ENCODE results near the gene POC1B.

The POC1B gene

DNA sequence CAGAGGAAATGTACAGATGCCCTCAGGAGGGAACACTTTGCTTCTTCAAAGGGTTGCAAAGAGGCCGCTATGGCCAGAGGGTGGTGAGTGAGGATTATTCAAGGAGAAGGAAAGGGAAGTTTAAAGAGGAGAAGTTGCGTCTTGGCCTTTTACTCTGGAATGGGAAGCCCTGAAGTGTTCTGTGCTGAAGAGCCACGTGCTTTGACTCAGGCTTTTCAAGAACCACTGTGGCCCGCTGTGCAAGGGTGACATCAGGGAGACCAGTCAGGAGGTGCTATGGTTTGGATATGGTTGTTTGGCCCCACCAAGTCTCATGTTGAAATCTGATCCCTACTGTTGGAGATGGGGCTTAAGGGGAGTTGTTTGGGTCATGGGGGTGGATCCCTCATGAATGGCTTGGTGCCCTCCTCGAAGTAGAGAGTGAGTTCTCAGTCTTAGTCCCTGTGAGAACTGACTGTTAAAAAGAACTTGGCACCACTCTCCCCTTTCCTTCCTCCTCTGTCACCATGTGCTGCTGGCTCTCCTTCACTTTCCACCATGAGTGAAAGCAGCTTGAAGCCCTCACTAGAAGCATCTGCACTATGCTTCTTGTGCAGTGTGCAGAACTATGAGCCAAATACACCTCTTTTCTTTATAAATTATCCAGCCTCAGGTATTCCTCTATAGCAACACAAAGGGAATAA lies 107.5 kb downstream of the POC1B start:
- DNase-seq (ENCODE audit: low read depth) = no peak

- DNase-seq (ENCODE audit: low read depth) = no peak
Measured at GRCh38 chr12:89417246-89417977, 108.4 kb downstream of the POC1B start.

GRCh38 chr12:89416049-89416792 lies 109.6 kb downstream of the POC1B start:
- DNase-seq (ENCODE audit: low read depth) = no peak

DNA sequence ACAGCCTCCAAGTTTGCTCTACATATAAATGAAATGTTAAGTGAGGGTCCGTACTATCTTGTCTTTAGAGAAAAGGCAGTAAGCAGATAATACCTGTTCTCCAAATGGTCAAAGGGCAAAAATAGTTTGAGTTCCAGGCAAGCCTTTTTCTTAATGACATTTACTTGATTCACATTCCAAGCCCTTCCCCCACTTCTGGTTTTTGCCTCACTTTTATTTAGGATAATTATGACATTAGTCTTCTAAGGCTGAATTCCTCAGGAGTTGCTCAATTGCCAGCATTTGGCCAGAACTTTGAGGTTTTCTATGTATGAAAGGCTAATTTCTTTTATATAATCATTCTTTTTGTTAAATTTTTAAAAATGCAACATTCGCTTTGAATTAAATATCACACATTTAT lies 111.0 kb downstream of the POC1B start:
- no peak for DNase-seq (ENCODE audit: low read depth)

GRCh38 chr12:89414322-89414721 lies 111.5 kb downstream of the POC1B start:
- DNase-seq (ENCODE audit: low read depth) = no peak

DNA sequence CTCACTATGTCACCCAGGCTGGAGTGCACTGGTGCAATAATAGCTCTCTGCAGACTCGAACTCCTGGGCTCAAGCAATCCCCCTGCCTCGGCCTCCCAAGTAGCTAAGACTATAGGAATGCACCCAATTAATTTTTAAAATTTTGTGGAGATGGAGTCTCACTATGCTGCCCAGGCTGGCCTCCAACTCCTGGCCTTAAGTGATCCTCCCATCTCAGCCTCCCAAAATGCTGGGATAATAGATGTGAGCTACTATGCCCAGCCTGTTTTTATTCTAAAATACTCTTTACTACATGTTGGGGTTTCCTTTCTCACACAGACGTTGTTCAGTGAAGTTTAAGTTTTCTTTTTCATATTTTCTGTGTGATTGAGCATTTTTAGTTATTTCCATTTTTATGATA lies 112.6 kb downstream of the POC1B start:
- no peak for DNase-seq (ENCODE audit: low read depth)

DNA sequence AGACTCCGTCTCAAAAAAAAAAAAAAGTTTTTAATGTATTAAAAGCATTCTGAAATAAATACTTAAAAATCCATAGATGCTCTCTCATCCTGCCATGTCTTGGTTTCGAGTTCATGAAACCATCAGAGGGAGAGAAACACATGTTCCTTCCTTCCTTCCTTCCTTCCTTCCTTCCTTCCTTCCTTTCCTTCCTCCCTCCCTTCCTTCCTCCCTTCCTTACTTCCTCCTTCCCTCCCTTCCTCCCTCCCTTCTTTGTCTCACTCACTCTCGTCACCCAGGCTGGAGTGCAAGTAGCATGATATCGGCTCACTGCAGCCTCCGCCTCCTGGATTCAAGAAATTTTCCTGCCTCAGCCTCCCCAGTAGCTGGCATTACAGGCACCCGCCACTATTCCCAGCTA lies 113.2 kb downstream of the POC1B start:
- no peak for DNase-seq (ENCODE audit: low read depth)

DNA sequence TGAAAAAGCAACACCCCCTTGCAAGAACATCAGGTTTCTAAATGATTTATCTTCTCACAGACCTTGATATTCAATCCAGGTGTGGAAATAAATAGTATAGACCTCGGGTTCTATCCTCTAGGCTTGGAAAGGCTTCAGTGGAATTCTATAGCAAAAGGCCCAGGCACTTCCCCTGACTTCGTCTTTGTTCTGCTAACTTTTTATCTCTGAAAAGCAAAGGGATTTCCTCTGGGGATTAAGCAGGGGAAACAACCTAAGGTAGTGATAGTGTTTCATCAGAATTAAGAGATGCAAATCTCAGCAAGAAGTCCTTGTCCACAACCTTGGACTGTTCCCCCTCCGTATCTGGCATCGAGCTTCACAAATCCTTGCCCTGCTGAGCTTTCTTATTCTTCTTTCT lies 114.0 kb downstream of the POC1B start:
- no peak for DNase-seq (ENCODE audit: low read depth)

- DNase-seq (ENCODE audit: low read depth) = no peak
Measured at GRCh38 chr12:89411234-89411633, 114.6 kb downstream of the POC1B start.

DNA sequence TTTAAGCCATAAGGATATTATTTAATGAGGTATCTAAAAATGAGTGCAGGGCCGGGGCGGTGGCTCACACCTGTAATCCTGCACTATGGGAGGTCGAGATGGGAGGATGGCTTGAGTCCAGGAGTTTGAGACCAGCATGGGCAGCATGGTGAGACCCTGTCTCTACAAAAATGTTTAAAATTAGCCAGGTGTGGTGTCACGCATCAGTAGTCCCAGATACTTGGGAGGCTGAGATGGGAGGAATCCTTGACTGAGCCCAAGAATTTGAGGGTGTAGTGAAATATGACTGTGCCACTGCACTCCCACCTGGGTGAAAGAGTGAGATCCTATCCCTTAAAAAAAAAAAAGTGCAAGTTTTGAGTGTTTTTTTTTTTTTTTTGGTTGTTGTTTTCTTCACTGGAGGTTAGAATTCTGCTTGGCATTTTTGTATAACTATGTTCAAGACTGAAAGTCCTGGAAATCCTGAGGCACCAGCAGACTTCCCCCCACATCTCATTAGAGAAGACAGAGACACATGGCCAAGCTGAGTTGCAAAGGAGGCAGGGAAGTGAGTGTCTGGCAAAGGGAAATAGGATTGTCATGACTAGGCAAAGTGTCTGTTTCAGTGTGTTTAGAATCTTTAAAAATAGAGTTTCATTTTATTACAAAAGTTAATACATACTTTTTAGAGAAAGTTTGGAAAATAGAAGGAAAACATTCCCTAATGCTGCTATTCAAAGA lies 120.1 kb downstream of the POC1B start:
- DNase-seq (ENCODE audit: low read depth) = no peak

DNA sequence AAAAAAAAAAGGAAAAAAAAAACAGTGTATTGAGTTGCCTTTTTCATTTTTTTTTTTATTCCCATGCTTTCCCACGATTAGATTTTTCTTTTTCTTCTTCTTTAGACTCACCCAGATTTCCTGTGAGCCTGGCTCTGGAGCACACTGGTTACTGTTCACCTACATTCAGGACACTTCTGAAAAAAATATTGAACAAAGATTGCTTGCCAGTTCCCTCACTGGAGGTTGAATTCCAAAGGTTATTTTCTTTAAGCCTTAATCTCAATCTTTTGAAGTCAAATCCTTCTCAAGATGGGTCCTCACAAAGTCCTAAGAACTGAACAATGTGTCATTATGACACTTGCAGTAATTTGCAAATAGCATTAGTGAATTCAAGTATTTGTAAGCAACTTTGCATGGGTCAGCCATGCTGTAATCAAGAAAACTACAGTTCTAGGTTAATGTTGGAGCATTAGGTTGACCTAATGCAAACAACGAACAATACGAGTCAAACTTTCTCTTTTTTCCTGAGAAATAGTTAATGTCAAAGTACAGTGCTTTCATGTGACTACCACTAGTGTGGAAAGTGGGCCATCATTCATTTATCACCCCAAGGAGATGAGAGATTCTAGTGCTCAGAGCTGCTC lies 124.3 kb downstream of the POC1B start:
- DNase-seq (ENCODE audit: low read depth) = no peak

DNA sequence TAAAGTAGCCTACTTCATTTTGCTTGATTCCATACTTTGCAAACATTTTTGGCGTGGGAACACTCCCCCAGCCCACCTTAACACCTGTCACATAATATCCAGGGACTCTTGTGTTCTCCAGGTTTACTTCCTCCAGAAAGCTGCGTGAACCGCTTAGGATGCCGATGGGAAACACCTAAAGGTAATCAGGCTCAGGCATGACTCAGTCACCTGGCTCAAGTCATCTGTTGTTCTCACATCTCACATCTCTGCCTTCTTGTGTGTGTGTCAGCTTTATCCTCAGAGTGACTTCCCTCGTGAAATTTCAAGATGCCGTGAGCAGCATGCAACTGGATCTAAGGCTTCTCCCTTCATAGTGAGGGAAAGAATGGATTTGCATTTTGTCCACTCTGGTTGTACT lies 125.4 kb downstream of the POC1B start:
- no peak for DNase-seq (ENCODE audit: low read depth)

GRCh38 chr12:89395712-89396111 lies 130.1 kb downstream of the POC1B start:
- no peak for DNase-seq (ENCODE audit: low read depth)

- no peak for DNase-seq (ENCODE audit: low read depth)
Measured at GRCh38 chr12:89393551-89394121, 132.2 kb downstream of the POC1B start.

DNA sequence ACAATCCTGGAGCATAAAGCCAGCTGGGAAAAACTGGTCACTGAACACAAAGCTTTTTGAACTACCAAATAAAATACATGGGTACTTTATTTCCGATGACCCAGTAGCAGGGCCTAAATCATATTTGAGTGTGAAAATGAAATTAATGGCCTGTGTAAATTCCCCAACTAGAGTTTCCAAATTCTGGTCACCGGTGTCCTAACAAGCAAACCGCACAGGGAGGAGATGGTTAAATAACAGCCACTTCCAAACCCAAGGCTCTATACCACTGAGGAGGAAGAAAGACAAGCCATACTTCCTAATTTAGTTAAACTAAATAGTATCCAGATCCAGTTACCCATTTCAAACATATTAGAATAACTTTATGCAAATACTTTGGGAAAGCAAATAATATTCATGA lies 133.5 kb downstream of the POC1B start:
- DNase-seq (ENCODE audit: low read depth) = no peak

DNA sequence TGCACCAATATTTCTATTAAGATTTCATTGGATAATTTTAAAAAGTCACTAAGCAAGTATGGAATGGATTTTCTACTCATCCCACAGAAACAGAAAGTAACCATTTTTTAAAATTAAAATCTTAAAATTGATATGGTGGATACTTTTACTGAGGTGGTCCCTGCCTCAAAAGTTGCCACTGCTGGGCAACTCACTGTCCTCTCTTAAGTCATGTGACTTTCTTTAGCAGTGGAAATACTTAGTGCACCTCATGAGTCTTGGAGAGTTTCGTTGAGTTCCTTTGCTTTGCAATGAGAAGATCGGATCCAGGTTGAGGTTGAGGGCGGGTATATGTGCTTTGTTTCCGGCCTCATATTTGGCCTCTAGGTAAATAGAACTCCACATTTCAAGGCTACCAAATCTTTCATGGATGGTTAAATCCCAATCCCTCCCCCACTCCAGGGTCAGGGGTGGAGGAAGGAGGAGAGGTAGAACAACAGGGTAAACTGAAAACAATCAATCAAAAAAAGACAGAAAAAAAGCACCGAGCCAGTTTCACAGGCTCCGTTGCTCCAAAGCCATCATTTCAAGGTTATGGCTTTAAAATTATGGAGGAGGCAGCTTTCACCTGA lies 134.0 kb downstream of the POC1B start:
- DNase-seq (ENCODE audit: low read depth) = no peak

DNA sequence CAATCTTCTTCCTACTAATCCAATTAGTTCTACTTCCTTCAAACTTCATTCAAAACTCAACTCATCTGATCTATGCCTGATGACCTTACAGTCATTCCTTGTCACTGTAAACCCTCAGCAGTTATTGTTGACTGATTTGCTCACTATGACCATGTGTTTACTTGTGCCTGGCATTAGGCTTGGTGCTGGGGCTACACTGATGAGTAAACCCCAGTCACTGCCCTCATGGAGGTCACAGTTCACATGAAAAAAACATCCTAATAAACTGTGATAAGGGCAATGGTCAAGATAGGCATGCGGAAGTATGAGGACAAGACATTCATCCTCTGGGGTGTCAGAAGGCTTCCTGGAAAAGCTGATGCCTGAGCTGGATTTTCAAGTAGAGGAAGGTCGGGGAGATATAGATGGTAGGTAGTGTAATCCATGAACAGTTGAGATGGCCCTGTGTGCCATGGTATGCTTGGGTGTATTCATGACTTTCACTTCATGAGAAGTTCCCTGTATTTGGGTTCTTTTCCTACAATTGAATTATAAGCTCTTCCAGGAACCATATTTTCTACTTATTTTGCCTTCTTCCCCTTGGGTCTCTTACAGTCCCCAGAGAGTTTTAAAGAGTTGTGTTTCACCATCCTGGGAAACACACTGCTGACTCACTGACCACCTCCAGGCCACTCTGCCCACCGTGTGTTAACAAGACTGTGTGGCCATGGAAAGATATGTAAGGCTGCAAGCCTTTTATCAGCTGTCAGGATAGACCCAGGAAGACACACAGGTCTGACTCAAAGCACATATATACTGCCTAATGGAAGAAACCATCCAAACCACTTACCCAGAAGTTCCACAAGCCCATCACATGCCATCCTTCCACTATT lies 134.8 kb downstream of the POC1B start:
- no peak for DNase-seq (ENCODE audit: low read depth)

GRCh38 chr12:89389755-89390661 lies 135.8 kb downstream of the POC1B start:
- no peak for DNase-seq (ENCODE audit: low read depth)

GRCh38 chr12:89386138-89386537 lies 139.7 kb downstream of the POC1B start:
- DNase-seq (ENCODE audit: low read depth) = no peak
